Mammary epithelial cell (primary cell): Measurements from ENCODE around the gene PRRT1B.

Source experiments
- EZH2 ChIP-seq: IDR thresholded peaks from 2 replicates; pipeline ENCODE4 v1.6.1; 2012; ENCODE audit warnings: low read length, inconsistent platforms, borderline replicate concordance
- TF ChIP-seq, protein P1 (sequence below), 2 donors: IDR thresholded peaks in 1 of 2; conservative IDR thresholded peaks in 1 of 2; 2 replicates each; pipeline ENCODE4 v1.5.1; 2011 to 2012; ENCODE audit warnings: inconsistent platforms in 2 of 2, low read length in 2 of 2, mild to moderate bottlenecking in 2 of 2, control low read depth in 1 of 2, low read depth in 1 of 2; ENCODE audit not compliant: insufficient read depth in 1 of 2; ENCODE audit errors: extremely low read depth in 1 of 2

DNA sequence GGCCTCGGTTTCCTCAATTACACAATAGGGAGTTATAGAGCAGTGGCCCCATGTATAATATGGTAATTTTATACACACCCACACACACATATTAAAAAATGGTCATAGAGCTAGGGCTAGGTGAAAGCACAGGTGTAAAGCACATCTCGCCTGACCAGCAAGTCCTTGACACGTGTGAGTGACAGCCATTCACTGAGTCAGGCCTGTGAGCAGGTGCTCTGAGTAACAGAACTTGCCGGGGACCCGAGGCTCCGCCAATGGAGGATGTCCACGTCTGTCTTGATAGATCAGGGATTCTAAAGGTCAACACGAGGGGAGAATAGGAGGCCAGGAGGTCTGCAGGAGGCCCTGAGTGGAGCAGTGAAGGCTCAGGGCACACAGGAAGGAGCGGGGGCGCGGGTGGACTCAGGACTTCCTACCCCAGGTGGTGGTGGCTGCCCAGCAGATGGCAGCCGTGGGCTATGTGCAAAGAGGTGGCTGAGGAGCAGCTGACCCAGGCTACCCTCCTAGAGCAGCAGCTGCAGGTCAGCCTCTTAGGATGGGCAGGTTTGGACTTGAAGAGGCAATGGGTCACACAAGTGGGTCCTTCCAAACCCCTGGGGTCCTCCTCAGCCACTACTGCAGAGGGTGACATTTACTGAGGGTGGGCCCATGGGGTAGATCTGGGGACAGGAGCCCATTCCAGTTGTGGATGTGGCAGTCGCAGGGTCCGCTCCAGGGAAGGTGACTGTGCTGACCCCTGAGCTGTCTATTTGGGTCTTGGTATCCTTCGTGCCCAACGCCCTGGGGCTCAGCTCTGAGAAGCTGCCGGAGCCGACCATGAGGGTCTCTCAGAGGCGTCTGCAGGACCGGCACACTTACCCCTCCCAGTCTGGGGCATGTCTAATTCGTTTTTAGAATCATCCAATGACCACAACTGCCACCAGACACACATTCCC, 45.9 kb downstream of the PRRT1B start:
- TF ChIP-seq, protein P1, sequence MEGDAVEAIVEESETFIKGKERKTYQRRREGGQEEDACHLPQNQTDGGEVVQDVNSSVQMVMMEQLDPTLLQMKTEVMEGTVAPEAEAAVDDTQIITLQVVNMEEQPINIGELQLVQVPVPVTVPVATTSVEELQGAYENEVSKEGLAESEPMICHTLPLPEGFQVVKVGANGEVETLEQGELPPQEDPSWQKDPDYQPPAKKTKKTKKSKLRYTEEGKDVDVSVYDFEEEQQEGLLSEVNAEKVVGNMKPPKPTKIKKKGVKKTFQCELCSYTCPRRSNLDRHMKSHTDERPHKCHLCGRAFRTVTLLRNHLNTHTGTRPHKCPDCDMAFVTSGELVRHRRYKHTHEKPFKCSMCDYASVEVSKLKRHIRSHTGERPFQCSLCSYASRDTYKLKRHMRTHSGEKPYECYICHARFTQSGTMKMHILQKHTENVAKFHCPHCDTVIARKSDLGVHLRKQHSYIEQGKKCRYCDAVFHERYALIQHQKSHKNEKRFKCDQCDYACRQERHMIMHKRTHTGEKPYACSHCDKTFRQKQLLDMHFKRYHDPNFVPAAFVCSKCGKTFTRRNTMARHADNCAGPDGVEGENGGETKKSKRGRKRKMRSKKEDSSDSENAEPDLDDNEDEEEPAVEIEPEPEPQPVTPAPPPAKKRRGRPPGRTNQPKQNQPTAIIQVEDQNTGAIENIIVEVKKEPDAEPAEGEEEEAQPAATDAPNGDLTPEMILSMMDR (conservative IDR thresholded peaks at IDR 0.05 in 1 of 2, IDR thresholded peaks at IDR 0.05 in 1 of 2; ENCODE audit: extremely low read depth in 1 of 2, insufficient read depth in 1 of 2, low read depth in 1 of 2, low read length in 2 of 2), result peak; percentile 81 to 94
- no peak for TF ChIP-seq EZH2
